GM19239 (cell line): Measurements from ENCODE around the gene TMEM259.
A peak's percentile ranks its signal among the peaks of the same experiment; 100 is the strongest.

ENCODE experiments used
- DNase-seq: peaks from one replicate; pipeline ENCODE4 v3.0.0; 2011; ENCODE audit warnings: low spot score; ENCODE audit not compliant: insufficient read length
- FAIRE-seq: peaks from 2 replicates; lab custom pipeline; 2011; peaks lifted over from hg19 to GRCh38; lab: Jason Lieb, UNC

The TMEM259 gene

DNA sequence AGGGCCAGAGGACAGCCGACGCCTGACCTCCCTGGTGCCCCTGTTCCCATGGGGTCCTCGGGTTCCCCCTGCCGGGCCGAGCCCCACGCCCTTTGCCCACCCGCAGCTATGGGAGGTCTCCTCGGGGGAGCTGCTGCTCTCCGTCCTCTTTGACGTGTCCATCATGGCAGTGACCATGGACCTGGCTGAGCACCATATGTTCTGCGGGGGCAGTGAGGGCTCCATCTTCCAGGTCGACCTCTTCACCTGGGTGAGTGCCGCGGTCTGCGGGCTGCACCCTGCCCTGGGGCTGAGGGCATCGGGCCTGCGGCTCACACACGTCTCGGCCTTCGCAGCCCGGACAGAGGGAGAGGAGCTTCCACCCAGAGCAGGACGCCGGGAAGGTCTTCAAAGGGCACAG is 30.2 kb downstream of the TMEM259 start:
- FAIRE-seq: no peak

GRCh38 chr19:990119-990571 is 30.8 kb downstream of the TMEM259 start:
- no peak for DNase-seq

More for the DNA sequence above, 30.2 kb downstream of the TMEM259 start:
- no peak for DNase-seq

GRCh38 chr19:989381-990081 is 31.4 kb downstream of the TMEM259 start:
- DNase-seq: no peak
- no peak for FAIRE-seq

More at GRCh38 chr19:990119-990571, 30.8 kb downstream of the TMEM259 start:
- FAIRE-seq: no peak

GRCh38 chr19:988510-988909 is 32.4 kb downstream of the TMEM259 start:
- FAIRE-seq (no peak), DNase-seq (no peak)

DNA sequence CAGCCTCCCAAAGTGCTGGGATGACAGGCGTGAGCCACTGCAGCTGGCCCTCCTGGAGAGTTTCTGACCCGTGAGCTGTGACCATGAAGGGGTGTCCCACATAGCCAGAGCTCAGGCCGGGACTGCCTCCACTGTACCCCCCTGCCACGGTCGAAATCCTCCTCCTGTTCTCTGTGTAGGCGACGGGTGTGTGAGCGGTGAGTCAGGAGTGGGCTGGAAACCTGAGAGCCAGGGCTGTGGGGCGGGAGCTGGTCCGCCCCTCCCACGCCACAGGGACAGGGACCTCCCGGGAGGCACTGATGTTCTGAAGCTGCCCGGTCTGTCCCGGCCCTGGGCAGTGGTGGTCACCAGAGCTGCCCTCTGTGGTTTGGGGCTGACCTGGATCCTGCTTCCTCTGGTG is 32.8 kb downstream of the TMEM259 start:
- no peak for FAIRE-seq
- DNase-seq: no peak

GRCh38 chr19:986083-986482 is 34.8 kb downstream of the TMEM259 start:
- FAIRE-seq: no peak
- DNase-seq: no peak

GRCh38 chr19:984165-984967 is 36.6 kb downstream of the TMEM259 start, which contains the start of gene WDR18:
Gene WDR18 (plus strand): TSS chr19:984345. CDS start chr19:984354, 9 bp downstream.
- DNase-seq: peak; percentile 100
- peak; percentile 93 for FAIRE-seq

DNA sequence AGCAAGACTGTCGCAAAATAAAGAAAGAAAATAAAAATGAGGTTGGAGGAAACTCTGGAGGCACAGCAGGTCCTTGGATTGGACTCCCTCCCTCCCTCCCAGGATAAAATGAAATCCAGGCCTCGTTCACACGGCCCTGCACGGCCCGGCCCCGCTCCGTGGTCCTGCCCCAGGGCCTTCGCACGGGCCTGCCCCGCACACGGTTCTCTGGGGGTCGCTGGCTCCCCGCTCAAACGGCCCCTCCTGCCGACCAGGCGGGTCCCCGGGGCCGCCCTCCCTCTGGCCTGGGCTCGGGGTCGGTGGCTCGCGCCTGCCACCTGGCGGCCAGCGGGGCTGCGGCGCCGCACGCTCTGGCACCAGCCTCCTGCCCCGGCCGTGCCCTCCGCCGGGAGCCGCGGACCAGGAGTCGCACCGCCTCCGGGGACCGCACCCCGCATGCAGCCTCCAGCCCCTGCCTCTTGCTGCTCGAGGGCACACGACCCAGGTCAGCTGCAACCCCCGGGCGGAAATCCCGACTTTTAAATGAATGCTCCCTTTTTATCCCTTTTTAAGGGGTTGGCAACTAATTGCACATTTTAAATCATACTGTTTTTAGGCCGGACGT is 38.3 kb downstream of the TMEM259 start:
- DNase-seq (peak; percentile 97), FAIRE-seq (peak; percentile 83)

- FAIRE-seq (no peak), DNase-seq (no peak)
Observed at GRCh38 chr19:980133-980998, 40.6 kb downstream of the TMEM259 start.

GRCh38 chr19:979318-979741 is 41.6 kb downstream of the TMEM259 start:
- DNase-seq: no peak

GRCh38 chr19:977058-977464 is 43.9 kb downstream of the TMEM259 start:
- DNase-seq: no peak
- no peak for FAIRE-seq

More at GRCh38 chr19:979318-979741, 41.6 kb downstream of the TMEM259 start:
- FAIRE-seq: no peak

- FAIRE-seq (no peak), DNase-seq (no peak)
Observed at GRCh38 chr19:976476-976875, 44.4 kb downstream of the TMEM259 start.

- DNase-seq (no peak), FAIRE-seq (no peak)
Observed at GRCh38 chr19:974564-975257, 46.2 kb downstream of the TMEM259 start.

DNA sequence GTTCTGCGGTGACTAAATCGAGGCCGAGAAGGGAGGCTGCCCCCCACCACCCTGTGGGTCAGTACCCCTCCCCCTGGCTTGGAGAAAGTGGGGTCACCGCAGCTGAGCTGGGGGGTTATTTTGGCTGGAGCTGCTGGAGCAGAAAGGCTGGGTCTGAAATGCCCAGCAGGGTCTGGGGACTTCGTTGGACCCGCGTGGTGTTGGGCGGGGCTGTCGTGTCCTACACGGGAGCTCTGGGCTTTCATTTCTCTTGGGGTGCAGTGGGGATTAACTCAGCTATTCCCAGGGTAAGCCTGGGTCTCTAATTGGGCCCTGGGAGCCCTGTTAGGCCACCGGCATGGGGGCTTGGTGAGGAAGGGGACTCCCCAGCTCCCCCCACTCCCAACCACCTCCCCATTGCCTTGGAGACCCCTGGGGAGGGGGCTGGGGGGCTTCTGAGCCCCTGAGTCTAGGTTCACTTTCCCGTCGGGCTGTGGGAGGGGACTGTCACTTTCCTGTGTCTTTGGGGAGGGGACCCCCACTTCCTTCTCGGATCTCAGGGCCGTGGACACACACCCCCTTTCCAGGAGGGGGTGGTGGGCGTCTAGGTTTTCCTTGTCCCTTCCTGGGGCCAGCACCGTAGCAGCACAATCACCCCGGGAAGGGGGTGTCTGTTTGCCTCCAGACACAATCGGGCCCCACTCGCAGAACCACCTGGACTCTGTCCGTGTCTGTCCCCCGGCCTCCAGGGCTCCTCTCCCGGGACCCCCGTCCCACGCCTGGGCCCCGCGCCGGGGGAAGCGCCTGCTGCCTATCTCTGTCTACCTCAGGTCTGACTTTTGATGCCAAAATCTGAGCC is 47.0 kb downstream of the TMEM259 start:
- FAIRE-seq (no peak), DNase-seq (no peak)

GRCh38 chr19:972281-972680 is 48.6 kb downstream of the TMEM259 start:
- no peak for DNase-seq
- FAIRE-seq: peak; percentile 68

DNA sequence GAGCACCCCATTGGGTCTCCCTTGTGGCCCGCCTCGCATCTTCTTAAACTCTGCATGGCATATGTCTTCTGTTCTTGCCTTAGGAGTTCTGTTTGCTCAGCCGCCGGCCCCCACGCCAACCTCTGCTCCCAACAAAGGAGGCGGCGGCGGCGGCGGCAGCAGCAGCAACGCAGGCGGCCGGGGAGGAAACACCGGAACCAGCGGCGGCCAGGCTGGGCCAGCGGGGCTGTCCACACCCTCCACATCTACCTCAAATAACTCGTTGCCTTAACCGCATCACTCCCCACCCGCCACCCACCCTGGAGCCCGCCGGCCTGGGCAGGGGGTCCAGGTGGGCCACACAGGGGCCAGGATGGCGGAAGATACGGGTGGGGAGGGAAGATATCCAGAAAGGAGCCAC is 49.1 kb downstream of the TMEM259 start:
- DNase-seq (no peak), FAIRE-seq (no peak)

- no peak for DNase-seq
- no peak for FAIRE-seq
Observed at GRCh38 chr19:970695-971094, 50.2 kb downstream of the TMEM259 start.

GRCh38 chr19:966485-967088 is 54.3 kb downstream of the TMEM259 start:
- no peak for DNase-seq
- FAIRE-seq: no peak
